CD4-positive, CD25-positive, alpha-beta regulatory T cell (primary cell): ENCODE data around the gene RPL18A. TPM values are rescaled to one million over a fixed set of nuclear protein-coding genes. Genes with fewer than 3 reads are reported as not detected.

ENCODE experiments used
- ATAC-seq, 2 donors: fragments of 150-1000 bp; cut with Tn5 transposase; one replicate each; pipeline ENCODE4 v1.10.0; 2021; ENCODE audit warnings: low read depth in 2 of 2, moderate number of reproducible peaks in 2 of 2, moderate library complexity in 1 of 2
- DNase-seq, 3 donors: peaks; one replicate each; pipeline versions ENCODE4 v3.0.0 to v3.0.0-alpha.2; 2012 to 2022; ENCODE audit warnings: mixed read lengths in 1 of 3
- H3K27ac ChIP-seq: one replicate; pipeline ENCODE4 v1.7.0; 2013; ENCODE audit warnings: mild to moderate bottlenecking, low read length; ENCODE audit not compliant: insufficient read depth, poor library complexity, severe bottlenecking
- H3K27me3 ChIP-seq: one replicate; pipeline ENCODE4 v1.7.0; 2013; ENCODE audit warnings: low read length; ENCODE audit not compliant: control insufficient read depth, insufficient read depth
- H3K36me3 ChIP-seq: one replicate; pipeline ENCODE4 v1.7.0; 2013; ENCODE audit warnings: mild to moderate bottlenecking, low read length, moderate library complexity; ENCODE audit not compliant: control insufficient read depth, insufficient read depth
- H3K4me1 ChIP-seq: 2 replicates; pipeline ENCODE4 v1.7.0; 2013; ENCODE audit warnings: mild to moderate bottlenecking, low read length; ENCODE audit not compliant: insufficient read depth, control insufficient read depth, poor library complexity, severe bottlenecking
- H3K4me3 ChIP-seq: one replicate; pipeline ENCODE4 v1.7.0; 2013; ENCODE audit warnings: low read depth, mild to moderate bottlenecking, low read length, moderate library complexity
- H3K9me3 ChIP-seq, 2 experiments: 1 replicate in 1 of 2; 2 replicates in 1 of 2; pipeline ENCODE4 v1.7.0; 2013; ENCODE audit warnings: low read length in 2 of 2, mild to moderate bottlenecking in 1 of 2, moderate library complexity in 1 of 2; ENCODE audit not compliant: control insufficient read depth in 2 of 2
- H3K27ac Mint-ChIP-seq, 3 donors: one replicate each; pipeline ENCODE4 v1.8.0; 2020 to 2022; ENCODE audit warnings: mild to moderate bottlenecking in 3 of 3, mixed read lengths in 3 of 3, moderate library complexity in 2 of 3
- H3K27me3 Mint-ChIP-seq: one replicate; pipeline ENCODE4 v1.8.0; 2022; ENCODE audit warnings: mild to moderate bottlenecking, mixed read lengths
- H3K36me3 Mint-ChIP-seq: one replicate; pipeline ENCODE4 v1.8.0; 2020; ENCODE audit warnings: mixed read lengths
- H3K4me1 Mint-ChIP-seq, 4 donors: one replicate each; pipeline ENCODE4 v1.8.0; 2020 to 2022; ENCODE audit warnings: mixed read lengths in 4 of 4, mild to moderate bottlenecking in 1 of 4
- H3K4me3 Mint-ChIP-seq, 4 donors: one replicate each; pipeline ENCODE4 v1.8.0; 2020 to 2022; ENCODE audit warnings: mild to moderate bottlenecking in 4 of 4, mixed read lengths in 4 of 4, moderate library complexity in 3 of 4
- H3K9me3 Mint-ChIP-seq, 7 donors: one replicate each; pipeline ENCODE4 v1.8.0; 2020 to 2022; ENCODE audit warnings: mixed read lengths in 7 of 7, mild to moderate bottlenecking in 3 of 7, moderate library complexity in 2 of 7
- polyA plus RNA-seq, 4 donors: library from polyadenylated mRNA; unstranded; fragments of 300-500 nt; fragmentation: Illumina TruSeq; gene quantifications; one replicate each; pipeline ENCODE4 v1.2.3, GENCODE V29; 2021
- total RNA-seq: library from RNA; stranded (reverse); gene quantifications from one replicate; pipeline ENCODE4 v1.2.3, GENCODE V29; 2022

The RPL18A gene
- total and polyA plus RNA-seq, 5 donors from 2014 or later: 2,143 to 4,374 (median 3,137) TPM

GRCh38 chr19:17872251-17873001, 12.7 kb downstream of the RPL18A start:
- Histone ChIP-seq H3K9me3 (no peaks in the 10 kb centered on the region), H3K27ac (peak overlapping the region; percentile 63), H3K4me1 (peaks cover 34% of the 10 kb centered on the region), H3K36me3 (no peaks in the 10 kb centered on the region), H3K4me3 (no peak overlapping the region), H3K27me3 (no peaks in the 10 kb centered on the region)
- H3K4me1 Mint-ChIP-seq: peaks cover 0 to 34% (median 10%) of the 10 kb centered on the region in 4 donors
- no peaks in the 10 kb centered on the region for H3K36me3 Mint-ChIP-seq
- peak overlapping the region; percentile 75 to 92 (median 85) for H3K4me3 Mint-ChIP-seq
- ATAC-seq (peak; percentile 45 to 50), DNase-seq (peak in 2 of 3 donors; percentile 39 to 91)
- peaks cover 0 to 2% (median 0%) of the 10 kb centered on the region in 7 donors for H3K9me3 Mint-ChIP-seq
- H3K27me3 Mint-ChIP-seq: no peaks in the 10 kb centered on the region
- H3K27ac Mint-ChIP-seq: peak overlapping the region in 2 of 3 donors; percentile 32 to 66

DNA sequence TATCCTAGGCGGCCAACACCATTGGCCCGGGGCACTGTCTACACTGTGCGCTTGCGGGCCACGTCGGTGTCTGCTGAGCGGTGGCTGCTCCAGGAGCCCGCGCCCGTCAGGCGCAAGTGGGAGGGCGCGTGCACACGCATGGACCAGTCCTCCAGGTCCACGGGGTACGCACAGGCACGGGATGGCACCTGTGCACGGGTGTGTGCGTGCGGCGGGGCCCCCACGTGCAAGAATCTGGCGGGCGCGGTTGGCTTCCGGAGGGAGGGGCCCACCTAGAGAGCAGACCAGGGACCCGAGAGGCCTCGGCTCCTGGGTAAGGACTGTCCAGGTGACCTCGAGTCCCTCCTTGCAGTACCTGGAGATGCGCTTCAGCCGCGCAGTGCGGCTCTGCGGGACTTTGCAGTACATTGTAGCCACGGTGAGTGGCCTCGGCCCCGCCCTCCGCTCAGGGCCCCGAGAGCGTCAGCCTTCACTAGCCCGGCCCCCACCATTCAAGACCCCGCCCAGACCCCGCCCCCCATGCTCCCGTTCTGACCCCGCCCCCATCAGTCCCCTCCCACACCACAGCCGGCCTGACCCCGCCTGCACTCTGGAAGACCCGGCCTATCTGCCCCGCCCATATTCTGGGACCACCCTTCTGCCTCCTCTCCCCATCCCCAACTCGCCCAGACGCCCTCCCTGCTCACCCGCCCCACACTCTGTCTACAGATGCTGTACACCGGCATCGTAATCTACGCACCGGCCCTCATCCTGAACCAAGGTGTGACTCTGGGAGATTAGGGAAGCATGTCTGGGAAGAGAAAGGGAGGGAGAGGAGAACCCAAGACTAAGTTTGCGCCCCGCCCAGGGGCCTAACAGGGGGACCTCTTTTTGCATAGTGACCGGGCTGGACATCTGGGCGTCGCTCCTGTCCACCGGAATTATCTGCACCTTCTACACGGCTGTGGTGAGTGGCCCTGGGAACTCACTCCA, 14.4 kb downstream of the RPL18A start:
- H3K4me1 ChIP-seq: peaks cover 34% of the 10 kb centered on the region
- ATAC-seq: peak; percentile 71
- H3K9me3 ChIP-seq: no peaks in the 10 kb centered on the region
- H3K36me3 ChIP-seq: no peaks in the 10 kb centered on the region
- peak overlapping the region; percentile 50 to 86 (median 85) for H3K4me3 Mint-ChIP-seq
- peaks cover 0 to 30% (median 10%) of the 10 kb centered on the region in 4 donors for H3K4me1 Mint-ChIP-seq
- H3K9me3 Mint-ChIP-seq: no peaks in the 10 kb centered on the region
- H3K36me3 Mint-ChIP-seq: no peaks in the 10 kb centered on the region
- no peak overlapping the region for H3K4me3 ChIP-seq
- H3K27ac Mint-ChIP-seq: peak overlapping the region; percentile 32 to 89 (median 48)
- H3K27me3 ChIP-seq: no peaks in the 10 kb centered on the region
- H3K27ac ChIP-seq: peak overlapping the region; percentile 19
- peak; percentile 53 to 86 (median 69) for DNase-seq
- no peaks in the 10 kb centered on the region for H3K27me3 Mint-ChIP-seq

DNA sequence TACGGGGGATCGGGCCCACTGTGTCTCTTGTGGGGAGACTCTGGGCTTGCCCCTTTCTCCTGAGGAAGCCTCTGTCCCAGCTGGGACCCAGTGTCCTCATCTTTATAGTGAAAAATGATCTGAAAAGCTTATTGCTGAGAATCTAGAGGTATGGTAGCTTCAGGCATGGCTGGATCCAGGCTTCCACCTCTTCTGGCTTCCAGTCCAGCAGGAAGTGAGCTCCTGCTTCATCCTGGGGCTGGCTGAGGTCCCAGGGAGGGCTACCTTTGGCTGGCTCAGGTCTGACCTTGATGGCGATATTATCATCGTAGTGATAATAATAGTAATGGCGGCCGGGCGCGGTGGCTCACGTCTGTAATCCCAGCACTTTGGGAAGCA, 15.0 kb downstream of the RPL18A start:
- Mint-ChIP-seq H3K27ac (peak overlapping the region in 1 of 3 donors; percentile 88), H3K4me1 (peaks cover 0 to 30% (median 10%) of the 10 kb centered on the region in 4 donors)

DNA sequence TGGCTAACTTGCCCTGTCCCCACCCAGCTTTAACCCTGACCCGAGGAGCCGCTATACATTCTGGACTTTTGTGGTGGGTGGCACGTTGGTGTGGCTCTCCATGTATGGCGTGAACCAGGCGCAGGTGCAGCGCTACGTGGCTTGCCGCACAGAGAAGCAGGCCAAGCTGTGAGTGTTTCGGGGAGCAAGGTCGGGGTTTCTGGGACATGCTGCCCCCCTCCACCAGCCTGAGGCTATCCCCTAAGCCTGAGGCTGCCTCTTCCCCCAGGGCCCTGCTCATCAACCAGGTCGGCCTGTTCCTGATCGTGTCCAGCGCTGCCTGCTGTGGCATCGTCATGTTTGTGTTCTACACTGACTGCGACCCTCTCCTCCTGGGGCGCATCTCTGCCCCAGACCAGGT, 18.0 kb downstream of the RPL18A start:
- no peak for DNase-seq
- peak overlapping the region in 2 of 3 donors; percentile 36 to 78 for H3K27ac Mint-ChIP-seq
- peaks cover 0 to 16% (median 6%) of the 10 kb centered on the region in 4 donors for H3K4me1 Mint-ChIP-seq
- Histone ChIP-seq H3K27ac (no peak overlapping the region), H3K4me1 (peaks cover 15% of the 10 kb centered on the region), H3K9me3 (no peaks in the 10 kb centered on the region), H3K4me3 (no peak overlapping the region), H3K36me3 (no peaks in the 10 kb centered on the region), H3K27me3 (no peaks in the 10 kb centered on the region)
- H3K27me3 Mint-ChIP-seq: no peaks in the 10 kb centered on the region
- ATAC-seq: no peak
- H3K36me3 Mint-ChIP-seq: no peaks in the 10 kb centered on the region
- no peak overlapping the region for H3K4me3 Mint-ChIP-seq
- no peaks in the 10 kb centered on the region for H3K9me3 Mint-ChIP-seq

More for the DNA sequence above, 15.0 kb downstream of the RPL18A start:
- H3K4me3 ChIP-seq: no peak overlapping the region
- DNase-seq (no peak), ATAC-seq (no peak)
- H3K27ac ChIP-seq: no peak overlapping the region
- Mint-ChIP-seq H3K4me3 (peak overlapping the region; percentile 50 to 86 (median 82)), H3K9me3 (no peaks in the 10 kb centered on the region), H3K36me3 (no peaks in the 10 kb centered on the region), H3K27me3 (no peaks in the 10 kb centered on the region)
- H3K36me3 ChIP-seq: no peaks in the 10 kb centered on the region
- peaks cover 34% of the 10 kb centered on the region for H3K4me1 ChIP-seq
- no peaks in the 10 kb centered on the region for H3K27me3 ChIP-seq
- H3K9me3 ChIP-seq: no peaks in the 10 kb centered on the region

GRCh38 chr19:17879466-17879865, 19.8 kb downstream of the RPL18A start:
- Mint-ChIP-seq H3K27me3 (no peaks in the 10 kb centered on the region), H3K36me3 (no peaks in the 10 kb centered on the region), H3K4me1 (peaks cover 0 to 4% (median 1%) of the 10 kb centered on the region in 4 donors), H3K9me3 (no peaks in the 10 kb centered on the region), H3K4me3 (no peak overlapping the region), H3K27ac (no peak overlapping the region)
- no peak overlapping the region for H3K4me3 ChIP-seq
- no peak for DNase-seq
- H3K36me3 ChIP-seq: no peaks in the 10 kb centered on the region
- H3K9me3 ChIP-seq: no peaks in the 10 kb centered on the region
- H3K27ac ChIP-seq: no peak overlapping the region
- no peaks in the 10 kb centered on the region for H3K27me3 ChIP-seq
- H3K4me1 ChIP-seq: peaks cover under 1% of the 10 kb centered on the region
- ATAC-seq: no peak

- no peak overlapping the region for H3K27ac Mint-ChIP-seq
- H3K27ac ChIP-seq: no peak overlapping the region
- ATAC-seq (no peak), DNase-seq (no peak)
- peaks cover 3% of the 10 kb centered on the region for H3K36me3 Mint-ChIP-seq
- no peak overlapping the region for H3K4me3 Mint-ChIP-seq
- no peaks in the 10 kb centered on the region for H3K36me3 ChIP-seq
- no peaks in the 10 kb centered on the region for H3K4me1 ChIP-seq
- no peak overlapping the region for H3K4me3 ChIP-seq
- H3K4me1 Mint-ChIP-seq: no peaks in the 10 kb centered on the region
- H3K9me3 ChIP-seq: no peaks in the 10 kb centered on the region
- H3K27me3 ChIP-seq: no peaks in the 10 kb centered on the region
- no peaks in the 10 kb centered on the region for H3K27me3 Mint-ChIP-seq
- H3K9me3 Mint-ChIP-seq: no peaks in the 10 kb centered on the region
Measured at GRCh38 chr19:17881701-17882100, 22.0 kb downstream of the RPL18A start.

DNA sequence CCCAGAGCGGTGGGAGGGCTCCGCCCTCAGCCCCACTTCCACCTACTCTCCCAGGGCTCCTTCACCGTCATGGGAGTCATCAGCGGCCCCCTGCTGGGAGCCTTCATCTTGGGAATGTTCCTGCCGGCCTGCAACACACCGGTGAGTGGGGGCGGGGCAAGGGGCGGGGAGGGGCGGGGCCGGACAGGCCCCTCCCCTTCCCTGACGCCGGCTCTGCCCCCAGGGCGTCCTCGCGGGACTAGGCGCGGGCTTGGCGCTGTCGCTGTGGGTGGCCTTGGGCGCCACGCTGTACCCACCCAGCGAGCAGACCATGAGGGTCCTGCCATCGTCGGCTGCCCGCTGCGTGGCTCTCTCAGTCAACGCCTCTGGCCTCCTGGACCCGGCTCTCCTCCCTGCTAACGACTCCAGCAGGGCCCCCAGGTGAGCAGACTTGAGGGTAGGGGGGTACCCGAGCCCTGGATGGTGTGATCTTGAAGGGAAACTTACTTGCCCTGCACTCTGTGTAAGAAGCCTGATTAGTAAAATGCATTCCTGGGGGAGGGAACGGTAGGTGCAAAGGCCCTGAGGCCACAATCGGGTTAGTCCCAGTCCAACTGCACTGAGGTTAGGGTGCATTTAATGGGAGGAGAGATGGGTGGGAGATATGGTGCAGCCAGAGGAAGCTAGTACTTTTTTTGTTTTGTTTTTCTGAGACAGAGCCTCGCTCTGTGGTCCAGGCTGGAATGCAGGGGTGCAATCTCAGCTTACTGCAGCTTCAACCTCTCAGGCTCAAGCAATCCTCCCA, 24.1 kb downstream of the RPL18A start:
- H3K27ac Mint-ChIP-seq: no peak overlapping the region
- peaks cover 7% of the 10 kb centered on the region for H3K36me3 Mint-ChIP-seq
- H3K4me3 ChIP-seq: no peak overlapping the region

More for the DNA sequence above, 24.1 kb downstream of the RPL18A start:
- ATAC-seq (no peak), DNase-seq (no peak)
- no peaks in the 10 kb centered on the region for H3K4me1 ChIP-seq
- no peaks in the 10 kb centered on the region for H3K4me1 Mint-ChIP-seq
- H3K9me3 Mint-ChIP-seq: peaks cover 0 to 1% (median 0%) of the 10 kb centered on the region in 7 donors
- no peaks in the 10 kb centered on the region for H3K36me3 ChIP-seq
- no peaks in the 10 kb centered on the region for H3K27me3 Mint-ChIP-seq
- no peaks in the 10 kb centered on the region for H3K9me3 ChIP-seq
- H3K4me3 Mint-ChIP-seq: no peak overlapping the region
- no peaks in the 10 kb centered on the region for H3K27me3 ChIP-seq
- no peak overlapping the region for H3K27ac ChIP-seq
